ENCODE results near the gene WDR70.

DNA sequence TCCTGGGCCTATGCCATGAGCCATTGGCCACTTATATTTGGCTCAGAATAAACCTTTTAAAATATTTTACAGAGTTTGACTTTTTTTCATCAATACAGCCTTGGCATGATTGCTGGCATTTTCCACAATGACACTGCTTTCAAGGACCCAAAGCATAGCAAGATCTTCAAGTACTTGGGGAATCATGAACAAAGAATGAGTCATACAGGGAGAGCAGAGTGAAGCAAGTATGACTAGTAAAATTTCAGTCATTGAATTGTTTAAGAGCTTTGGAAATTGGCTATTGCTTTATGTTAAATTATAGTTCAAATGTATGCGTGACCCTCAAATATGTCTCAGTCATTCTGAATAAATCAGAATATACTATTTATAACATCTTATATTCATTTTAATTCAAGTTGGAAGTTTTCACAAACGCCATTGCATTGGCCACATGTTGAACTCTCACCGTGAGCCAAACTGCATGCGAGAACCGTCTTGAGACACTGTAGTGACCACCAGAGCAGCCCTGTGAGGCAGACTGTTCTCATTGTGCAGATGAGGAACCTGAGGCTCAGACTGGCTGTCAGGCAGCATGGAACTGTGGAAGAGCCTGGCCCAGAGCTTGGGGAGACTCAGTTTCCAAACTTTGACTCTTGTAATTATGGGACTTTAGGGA lies 407.9 kb downstream of the WDR70 start:
- TF ChIP-seq TAF1 (IDR thresholded peaks at IDR 0.05; ENCODE audit: low read depth, low read length) (no peak), POLR2A (IDR thresholded peaks at IDR 0.05; ENCODE audit: low read depth, low read length) (no peak)

All from GM12891 (cell line).